GM06990 (cell line): ENCODE measurements around the gene SLC39A9.
A peak's percentile ranks its signal among the peaks of the same experiment; 100 is the strongest.

Experiments
- DNase-seq: peaks from one replicate; pipeline ENCODE4 v3.0.0-alpha.2; 2011; ENCODE audit not compliant: insufficient read length; ENCODE audit errors: extremely low read depth
- H3K27me3 ChIP-seq: replicated peaks from 2 replicates; pipeline ENCODE4 v1.6.0; 2011; ENCODE audit warnings: low read length; ENCODE audit not compliant: control insufficient read depth, insufficient read depth
- H3K36me3 ChIP-seq: 2 replicates; pipeline ENCODE4 v1.5.1; 2011; ENCODE audit warnings: low read length; ENCODE audit not compliant: control insufficient read depth, insufficient read depth
- H3K4me3 ChIP-seq: replicated peaks from 2 replicates; pipeline ENCODE4 v1.5.1; 2011; ENCODE audit warnings: low read depth, mild to moderate bottlenecking, control low read depth, low read length
- TF ChIP-seq, protein P1 (sequence below): IDR thresholded peaks from 2 replicates; pipeline ENCODE4 v1.5.1; 2011; ENCODE audit warnings: low read length, control low read depth, mild to moderate bottlenecking, inconsistent platforms; ENCODE audit not compliant: insufficient read depth, poor library complexity, severe bottlenecking

The SLC39A9 gene

GRCh38 chr14:69399750-69400149, 1.3 kb downstream of the SLC39A9 start:
- Histone ChIP-seq H3K27me3 (no peaks in the 10 kb centered on the region), H3K36me3 (peaks cover 2% of the 10 kb centered on the region), H3K4me3 (peak overlapping the region; percentile 83)
- TF ChIP-seq, protein P1, sequence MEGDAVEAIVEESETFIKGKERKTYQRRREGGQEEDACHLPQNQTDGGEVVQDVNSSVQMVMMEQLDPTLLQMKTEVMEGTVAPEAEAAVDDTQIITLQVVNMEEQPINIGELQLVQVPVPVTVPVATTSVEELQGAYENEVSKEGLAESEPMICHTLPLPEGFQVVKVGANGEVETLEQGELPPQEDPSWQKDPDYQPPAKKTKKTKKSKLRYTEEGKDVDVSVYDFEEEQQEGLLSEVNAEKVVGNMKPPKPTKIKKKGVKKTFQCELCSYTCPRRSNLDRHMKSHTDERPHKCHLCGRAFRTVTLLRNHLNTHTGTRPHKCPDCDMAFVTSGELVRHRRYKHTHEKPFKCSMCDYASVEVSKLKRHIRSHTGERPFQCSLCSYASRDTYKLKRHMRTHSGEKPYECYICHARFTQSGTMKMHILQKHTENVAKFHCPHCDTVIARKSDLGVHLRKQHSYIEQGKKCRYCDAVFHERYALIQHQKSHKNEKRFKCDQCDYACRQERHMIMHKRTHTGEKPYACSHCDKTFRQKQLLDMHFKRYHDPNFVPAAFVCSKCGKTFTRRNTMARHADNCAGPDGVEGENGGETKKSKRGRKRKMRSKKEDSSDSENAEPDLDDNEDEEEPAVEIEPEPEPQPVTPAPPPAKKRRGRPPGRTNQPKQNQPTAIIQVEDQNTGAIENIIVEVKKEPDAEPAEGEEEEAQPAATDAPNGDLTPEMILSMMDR = no peak
- DNase-seq = no peak

- H3K27me3 ChIP-seq = no peaks in the 10 kb centered on the region
- H3K36me3 ChIP-seq = no peaks in the 10 kb centered on the region; the same call in none of the 2 replicates
- H3K4me3 ChIP-seq = peak overlapping the region; percentile 83
- TF ChIP-seq, protein P1 = no peak
- DNase-seq = no peak
These were observed 1.7 kb downstream of the SLC39A9 start for GRCh38 chr14:69400154-69400553.

DNA sequence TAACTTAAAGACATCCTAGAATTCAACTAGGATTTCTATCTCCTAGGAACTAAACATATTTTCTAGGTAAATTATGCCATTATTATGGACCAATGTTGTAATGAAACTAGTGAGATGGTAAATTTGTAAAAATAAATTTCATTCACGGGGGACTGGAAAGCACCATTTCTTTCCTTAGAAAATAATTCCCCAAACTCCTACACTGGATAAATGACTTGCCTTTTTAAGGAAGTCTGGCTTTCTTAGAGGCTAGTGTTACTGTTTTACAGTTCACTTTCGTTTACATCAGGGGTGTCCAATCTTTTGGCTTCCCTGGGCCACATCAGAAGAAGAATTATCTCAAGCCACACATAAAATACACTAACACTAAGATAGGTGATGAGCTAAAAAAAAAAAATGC, 3.3 kb downstream of the SLC39A9 start:
- no peaks in the 10 kb centered on the region; the same call in none of the 2 replicates for H3K36me3 ChIP-seq
- peak overlapping the region; percentile 3; the same call in 1 of the 2 replicates for H3K4me3 ChIP-seq
- H3K27me3 ChIP-seq = no peaks in the 10 kb centered on the region
- TF ChIP-seq, protein P1 = no peak
- no peak for DNase-seq

- Histone ChIP-seq H3K4me3 (no peak overlapping the region), H3K27me3 (no peaks in the 10 kb centered on the region), H3K36me3 (no peaks in the 10 kb centered on the region; the same call in none of the 2 replicates)
- DNase-seq = no peak
- TF ChIP-seq, protein P1 = no peak
These were observed 6.0 kb downstream of the SLC39A9 start for GRCh38 chr14:69404478-69404877.

- H3K27me3 ChIP-seq = no peaks in the 10 kb centered on the region
- no peak overlapping the region for H3K4me3 ChIP-seq
- H3K36me3 ChIP-seq = no peaks in the 10 kb centered on the region; the same call in none of the 2 replicates
- no peak for DNase-seq
- TF ChIP-seq, protein P1 = no peak
These were observed 6.4 kb downstream of the SLC39A9 start for GRCh38 chr14:69404883-69405282.

DNA sequence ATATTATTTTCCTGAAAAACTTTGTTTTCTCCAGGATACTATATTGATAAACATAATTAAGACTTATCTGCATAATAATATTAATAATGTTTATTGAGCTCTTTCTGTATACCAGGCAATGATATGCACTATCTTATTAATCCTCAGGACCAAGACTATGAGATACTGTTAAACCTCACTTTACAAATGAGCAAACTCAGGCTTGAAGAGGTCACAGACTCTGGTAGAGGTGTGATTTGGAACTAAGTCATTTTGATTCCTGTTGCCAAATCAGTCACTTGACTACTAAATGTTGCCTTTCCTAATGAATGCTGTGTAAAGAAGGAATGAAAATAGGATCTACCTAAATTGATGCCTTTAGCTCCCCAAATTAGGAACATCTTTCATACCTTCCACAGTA, 7.3 kb downstream of the SLC39A9 start:
- Histone ChIP-seq H3K4me3 (no peak overlapping the region), H3K27me3 (no peaks in the 10 kb centered on the region), H3K36me3 (no peaks in the 10 kb centered on the region; the same call in none of the 2 replicates)
- TF ChIP-seq, protein P1 = no peak
- no peak for DNase-seq
